ENCODE data around the gene LEAP2.
"Not testable (repeated sequence)": the region's sequence is repeated elsewhere in the genome, so short reads cannot be mapped to it uniquely, and the experiment has no call there.

LEAP2 gene

GRCh38 chr5:132841305-132841704, 32.2 kb upstream of the LEAP2 start:
- no peak for DNase-seq

GRCh38 chr5:132848270-132848669, 25.2 kb upstream of the LEAP2 start:
- no peak for DNase-seq

DNA sequence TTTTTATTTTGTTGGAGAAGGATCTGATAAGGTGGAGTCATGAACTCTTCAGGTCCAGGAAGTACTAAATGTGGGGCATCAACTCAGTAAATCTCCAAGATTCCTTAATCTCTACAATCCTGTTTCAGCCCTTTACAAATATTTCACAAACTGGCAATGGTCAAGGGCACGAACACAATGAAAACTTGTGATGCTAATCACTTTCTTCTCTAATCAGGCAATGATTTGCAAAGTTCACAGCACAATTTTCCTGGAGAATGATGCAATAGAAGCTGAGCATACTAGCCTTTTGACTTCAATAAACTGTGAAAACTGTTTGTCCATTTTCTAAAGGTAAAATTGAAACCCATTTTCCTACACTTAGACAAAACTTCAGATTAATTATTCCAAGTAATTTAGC, 24.1 kb upstream of the LEAP2 start:
- DNase-seq: no peak

DNA sequence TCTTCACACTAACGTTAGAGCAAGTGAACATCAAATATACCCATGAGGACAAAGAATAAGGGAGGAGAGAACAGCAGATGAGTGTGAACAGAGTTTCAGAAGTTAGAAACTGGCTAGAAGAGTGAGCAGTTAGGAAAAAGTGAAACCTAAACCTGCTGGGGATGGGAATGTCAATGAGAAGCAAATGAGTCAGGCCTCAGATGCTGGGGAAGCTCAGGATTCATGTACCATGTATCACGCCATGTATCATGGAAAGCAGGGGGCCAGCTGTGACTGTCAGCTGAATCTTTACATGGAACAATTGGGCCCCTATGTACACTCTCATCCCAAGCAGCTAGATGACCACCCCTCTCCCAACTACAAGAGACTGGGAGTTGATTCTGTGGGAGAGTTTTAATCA, 23.4 kb upstream of the LEAP2 start:
- no peak for DNase-seq

- no peak for DNase-seq
These were observed 20.1 kb upstream of the LEAP2 start for GRCh38 chr5:132853323-132853722.

GRCh38 chr5:132853790-132854189, 19.7 kb upstream of the LEAP2 start:
- DNase-seq: no peak

DNA sequence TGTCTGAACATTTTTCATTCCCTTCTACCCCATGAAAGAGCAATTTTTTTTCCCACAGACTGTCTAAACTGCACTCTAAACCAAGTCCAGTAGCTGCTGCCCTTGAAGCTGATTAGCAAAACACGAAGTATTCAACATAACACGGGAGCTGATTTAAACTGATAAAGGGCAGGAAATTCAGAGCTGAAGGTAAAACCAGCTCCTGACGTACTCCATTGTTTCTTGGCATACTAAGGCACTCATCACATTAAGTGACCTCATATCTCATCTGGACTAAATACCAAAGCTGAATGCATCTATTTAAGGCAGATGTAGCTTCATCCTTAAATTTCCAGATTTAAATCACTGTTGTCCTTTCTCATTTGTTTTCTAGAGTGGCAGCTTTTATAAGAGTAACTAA, 19.2 kb upstream of the LEAP2 start:
- DNase-seq: no peak

- DNase-seq: not testable (repeated sequence)
These were observed 18.5 kb upstream of the LEAP2 start for GRCh38 chr5:132854992-132855391.

GRCh38 chr5:132856011-132856410, 17.5 kb upstream of the LEAP2 start:
- no peak for DNase-seq

- no peak for DNase-seq
These were observed 13.5 kb upstream of the LEAP2 start for GRCh38 chr5:132859889-132860437.

- DNase-seq: no peak
These were observed 12.7 kb upstream of the LEAP2 start for GRCh38 chr5:132860742-132861141.

DNA sequence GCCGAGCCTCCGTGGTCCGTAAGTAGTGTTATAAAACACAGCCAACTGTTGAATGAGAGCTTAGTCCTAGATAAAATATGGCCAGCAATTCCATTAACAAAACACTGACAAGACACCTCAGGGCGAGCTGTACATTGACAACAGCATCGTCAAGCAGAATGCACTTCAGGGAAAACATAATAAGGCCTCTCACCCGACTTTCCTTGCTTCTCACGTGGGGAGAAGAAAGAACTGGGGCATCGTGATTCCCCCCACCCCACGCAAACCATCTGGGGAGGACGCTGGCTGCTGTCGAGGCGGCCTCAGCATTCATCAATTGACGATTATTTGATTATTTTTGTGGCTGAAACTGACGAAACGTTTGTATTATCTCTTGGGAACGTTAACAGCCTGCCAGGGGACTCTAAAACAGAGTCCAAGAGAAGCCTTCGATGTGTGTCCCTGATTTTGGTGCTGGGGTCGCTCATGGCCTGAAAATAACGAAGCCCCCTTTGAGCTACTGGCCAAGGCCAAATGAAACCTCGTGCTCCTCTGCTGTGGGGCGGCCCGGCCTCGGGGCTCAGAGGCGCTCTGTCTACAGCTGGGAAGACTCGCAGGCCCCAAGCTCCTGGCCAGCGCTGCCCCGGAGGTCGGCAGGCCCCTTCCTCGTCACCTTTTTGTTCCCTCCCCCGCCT, 7.7 kb upstream of the LEAP2 start:
- DNase-seq: no peak

- peak; percentile 85 for DNase-seq
These were observed 7.0 kb upstream of the LEAP2 start, which contains the start of the genes GDF9 and UQCRQ for GRCh38 chr5:132866342-132867045. TSS of gene GDF9 (minus strand) at chr5:132866469. CDS start at chr5:132864533, 1,936 bp downstream. TSS of gene UQCRQ (plus strand) at chr5:132866642. CDS start at chr5:132866882, 240 bp downstream.

DNA sequence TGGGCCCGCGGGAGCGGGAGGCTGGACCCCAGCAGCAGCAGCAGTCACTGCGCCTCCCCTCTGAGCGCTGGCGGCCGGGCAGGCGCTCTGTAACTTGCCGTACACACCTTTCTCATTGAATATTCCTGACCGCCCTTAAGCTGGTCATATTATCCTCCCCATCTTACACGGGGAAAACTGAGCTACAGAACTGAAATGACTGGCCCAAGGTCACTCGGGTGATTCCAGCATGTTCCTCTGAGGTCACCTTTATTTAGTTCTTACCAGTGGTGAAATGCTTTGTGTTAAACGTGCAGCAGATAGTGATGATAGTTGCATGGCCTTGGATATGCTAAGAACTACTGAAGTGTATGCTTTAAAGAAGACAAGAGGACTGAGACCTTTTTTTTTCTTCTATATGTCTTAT, 6.4 kb upstream of the LEAP2 start:
- DNase-seq: no peak

- no peak for DNase-seq
These were observed 4.7 kb upstream of the LEAP2 start for GRCh38 chr5:132868754-132869153.

DNA sequence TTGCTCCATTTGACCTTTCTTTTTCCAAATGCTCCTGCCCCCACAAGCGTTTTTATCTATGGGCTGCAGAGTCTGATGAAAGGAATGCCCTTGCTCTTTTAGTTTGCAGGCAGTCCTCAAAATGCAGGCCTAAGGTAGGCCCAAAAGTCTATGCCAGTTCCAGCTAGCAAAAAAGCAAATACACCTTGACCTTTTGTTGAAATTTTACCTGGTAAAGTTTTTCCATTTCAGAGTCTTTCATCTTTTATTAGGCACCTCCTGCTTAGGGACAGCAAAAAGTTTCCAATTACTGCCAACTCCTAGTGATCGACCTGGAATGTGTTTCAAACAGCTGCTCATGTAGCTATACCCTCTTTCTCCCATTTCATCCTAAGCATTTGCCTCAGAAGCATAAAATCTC, 2.7 kb upstream of the LEAP2 start:
- no peak for DNase-seq

GRCh38 chr5:132871459-132872284, 1.8 kb upstream of the LEAP2 start:
- no peak for DNase-seq

DNA sequence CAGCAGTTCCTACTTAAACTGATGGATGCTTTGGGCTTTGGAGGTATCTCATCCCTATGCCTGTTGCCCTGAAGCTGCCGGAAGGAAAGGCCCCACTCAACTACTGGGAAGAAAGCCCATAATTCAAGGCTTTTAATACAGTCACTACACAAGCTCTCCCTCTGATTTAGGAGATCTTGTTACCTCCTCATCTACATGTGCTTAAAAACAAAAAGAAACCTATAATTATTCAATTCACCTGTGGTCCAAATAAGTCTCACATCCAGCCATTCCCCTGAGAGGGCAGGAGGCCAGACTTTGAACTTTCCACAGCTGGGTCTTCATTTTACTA, 715 bp upstream of the LEAP2 start:
- DNase-seq: no peak

- no peak for DNase-seq
These were observed 433 bp downstream of the LEAP2 start for GRCh38 chr5:132873930-132874271.

GRCh38 chr5:132876020-132876759, 2.7 kb downstream of the LEAP2 start:
- DNase-seq: no peak

- DNase-seq: no peak
These were observed 4.0 kb downstream of the LEAP2 start for GRCh38 chr5:132877466-132877865.

GRCh38 chr5:132877938-132878337, 4.5 kb downstream of the LEAP2 start:
- DNase-seq: no peak
